ENCODE data around the gene RGS17.

RGS17 gene

GRCh38 chr6:153058909-153059308 lies 72.2 kb downstream of the RGS17 start:
- CTCF ChIA-PET = interaction anchor here (0.6 to 1.5 kb wide), 2 partner anchors 254 to 732 kb away, joined by 3 to 5 read pairs; no protein-coding TSS in a partner anchor
- no peaks in the 10 kb centered on the region for H3K36me3 ChIP-seq (ENCODE audit: control insufficient read depth in 4 of 4, insufficient read depth in 4 of 4, low read length in 3 of 4)
- POLR2A ChIA-PET = no interaction called here
- H3K4me3 ChIP-seq (ENCODE audit: control insufficient read depth in 1 of 7, extremely low read depth in 1 of 7, insufficient read depth in 4 of 7, low read depth in 2 of 7, low read length in 6 of 7) = no peak overlapping the region
- no peaks in the 10 kb centered on the region for H3K4me1 ChIP-seq (ENCODE audit: control extremely low read depth in 1 of 4, control insufficient read depth in 4 of 4, insufficient read depth in 4 of 4, low read length in 3 of 4)
- H3K27me3 ChIP-seq (replicated peaks in 2 of 5; ENCODE audit: control insufficient read depth in 4 of 5, insufficient read depth in 5 of 5, low read length in 4 of 5) = peaks cover 0 to 2% (median 0%) of the 10 kb centered on the region in 5 experiments
- peak in 2 of 3 donors; percentile 11 to 20 for DNase-seq
- WGBS (ENCODE audit: insufficient coverage) = 72% methylated on average over 3 of the region's 4 CpGs
- H3K9me3 ChIP-seq (ENCODE audit: control extremely low read depth in 1 of 5, control insufficient read depth in 4 of 5, insufficient read depth in 2 of 5, low read depth in 1 of 5, low read length in 4 of 5) = peaks cover 0 to 4% (median 3%) of the 10 kb centered on the region in 5 experiments
- no peak overlapping the region for H3K27ac ChIP-seq (ENCODE audit: insufficient read depth in 1 of 2, low read depth in 1 of 2, low read length in 2 of 2, poor library complexity in 1 of 2, severe bottlenecking in 2 of 2)

DNA sequence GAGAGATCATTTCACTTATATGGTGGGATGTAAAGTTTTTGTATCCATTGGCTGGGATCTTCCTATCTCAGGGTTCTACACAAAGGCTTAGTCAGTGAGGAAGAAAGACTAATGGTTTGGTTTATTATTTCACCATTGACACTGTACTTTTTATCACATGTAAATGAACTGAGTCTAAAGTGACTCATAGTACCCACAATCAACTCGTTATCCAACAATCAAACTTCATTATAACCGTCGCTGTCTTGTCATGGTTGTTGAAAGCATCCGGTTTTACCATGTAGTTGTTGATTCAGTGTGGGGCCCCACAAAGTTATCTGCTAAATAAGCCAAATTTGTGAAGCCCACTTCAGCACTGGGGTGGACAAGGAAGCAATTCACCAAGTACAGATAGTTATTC lies 72.8 kb downstream of the RGS17 start:
- H3K9me3 ChIP-seq (ENCODE audit: control extremely low read depth in 1 of 5, control insufficient read depth in 4 of 5, insufficient read depth in 2 of 5, low read depth in 1 of 5, low read length in 4 of 5) = peaks cover 0 to 4% (median 3%) of the 10 kb centered on the region in 5 experiments
- no peaks in the 10 kb centered on the region for H3K4me1 ChIP-seq (ENCODE audit: control extremely low read depth in 1 of 4, control insufficient read depth in 4 of 4, insufficient read depth in 4 of 4, low read length in 3 of 4)
- ChIA-PET CTCF (interaction anchor here (0.6 kb wide), 1 partner anchor 732 kb away, joined by 3 read pairs; no protein-coding TSS in a partner anchor), POLR2A (no interaction called here)
- no peak overlapping the region for H3K4me3 ChIP-seq (ENCODE audit: control insufficient read depth in 1 of 7, extremely low read depth in 1 of 7, insufficient read depth in 4 of 7, low read depth in 2 of 7, low read length in 6 of 7)
- no peaks in the 10 kb centered on the region for H3K36me3 ChIP-seq (ENCODE audit: control insufficient read depth in 4 of 4, insufficient read depth in 4 of 4, low read length in 3 of 4)
- no peak overlapping the region for H3K27ac ChIP-seq (ENCODE audit: insufficient read depth in 1 of 2, low read depth in 1 of 2, low read length in 2 of 2, poor library complexity in 1 of 2, severe bottlenecking in 2 of 2)
- peaks cover 0 to 2% (median 0%) of the 10 kb centered on the region in 5 experiments for H3K27me3 ChIP-seq (replicated peaks in 2 of 5; ENCODE audit: control insufficient read depth in 4 of 5, insufficient read depth in 5 of 5, low read length in 4 of 5)
- WGBS (ENCODE audit: insufficient coverage) = no CpG with 5 or more reads among the region's 4 CpGs
- peak in 1 of 3 donors; percentile 1 for DNase-seq

- ChIA-PET CTCF (no interaction called here), POLR2A (no interaction called here)
- 92% methylated on average over 2 of the region's 2 CpGs for WGBS (ENCODE audit: insufficient coverage)
- H3K9me3 ChIP-seq (ENCODE audit: control extremely low read depth in 1 of 5, control insufficient read depth in 4 of 5, insufficient read depth in 2 of 5, low read depth in 1 of 5, low read length in 4 of 5) = peaks cover 0 to 3% (median 0%) of the 10 kb centered on the region in 5 experiments
- H3K27me3 ChIP-seq (replicated peaks in 2 of 5; ENCODE audit: control insufficient read depth in 4 of 5, insufficient read depth in 5 of 5, low read length in 4 of 5) = peaks cover 0 to 2% (median 0%) of the 10 kb centered on the region in 5 experiments
- DNase-seq = no peak
- no peaks in the 10 kb centered on the region for H3K36me3 ChIP-seq (ENCODE audit: control insufficient read depth in 4 of 4, insufficient read depth in 4 of 4, low read length in 3 of 4)
- H3K4me3 ChIP-seq (ENCODE audit: control insufficient read depth in 1 of 7, extremely low read depth in 1 of 7, insufficient read depth in 4 of 7, low read depth in 2 of 7, low read length in 6 of 7) = no peak overlapping the region
- no peak overlapping the region for H3K27ac ChIP-seq (ENCODE audit: insufficient read depth in 1 of 2, low read depth in 1 of 2, low read length in 2 of 2, poor library complexity in 1 of 2, severe bottlenecking in 2 of 2)
- H3K4me1 ChIP-seq (ENCODE audit: control extremely low read depth in 1 of 4, control insufficient read depth in 4 of 4, insufficient read depth in 4 of 4, low read length in 3 of 4) = no peaks in the 10 kb centered on the region
Observed at GRCh38 chr6:153056308-153056707, 74.8 kb downstream of the RGS17 start.

DNA sequence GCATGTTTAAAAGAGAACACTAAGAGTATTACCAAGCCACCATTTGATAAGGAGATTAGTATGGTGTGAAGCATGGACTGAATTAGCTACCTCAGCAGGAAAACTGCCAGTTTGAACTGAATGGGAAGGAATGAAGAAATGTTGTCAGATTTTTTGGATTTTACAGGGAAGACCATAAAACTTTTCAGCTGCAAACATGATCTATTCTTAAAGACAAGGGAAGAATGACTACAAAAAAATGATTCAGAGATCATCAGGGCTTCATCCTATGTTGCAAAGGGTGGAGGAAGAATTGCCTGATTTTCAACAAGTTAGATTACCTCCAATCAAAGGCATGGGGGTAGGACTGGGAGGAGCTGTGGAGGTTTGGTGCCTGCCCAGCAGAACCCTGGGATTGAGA lies 79.3 kb downstream of the RGS17 start:
- DNase-seq = no peak
- H3K36me3 ChIP-seq (ENCODE audit: control insufficient read depth in 4 of 4, insufficient read depth in 4 of 4, low read length in 3 of 4) = no peaks in the 10 kb centered on the region
- no peak overlapping the region for H3K4me3 ChIP-seq (ENCODE audit: control insufficient read depth in 1 of 7, extremely low read depth in 1 of 7, insufficient read depth in 4 of 7, low read depth in 2 of 7, low read length in 6 of 7)
- H3K27ac ChIP-seq (ENCODE audit: insufficient read depth in 1 of 2, low read depth in 1 of 2, low read length in 2 of 2, poor library complexity in 1 of 2, severe bottlenecking in 2 of 2) = no peak overlapping the region
- no peaks in the 10 kb centered on the region for H3K4me1 ChIP-seq (ENCODE audit: control extremely low read depth in 1 of 4, control insufficient read depth in 4 of 4, insufficient read depth in 4 of 4, low read length in 3 of 4)
- H3K27me3 ChIP-seq (replicated peaks in 2 of 5; ENCODE audit: control insufficient read depth in 4 of 5, insufficient read depth in 5 of 5, low read length in 4 of 5) = no peaks in the 10 kb centered on the region
- CTCF ChIA-PET = interaction anchor here (1.4 kb wide), 2 partner anchors 12 to 16 kb away, joined by 3 to 4 read pairs; no protein-coding TSS in a partner anchor
- H3K9me3 ChIP-seq (ENCODE audit: control extremely low read depth in 1 of 5, control insufficient read depth in 4 of 5, insufficient read depth in 2 of 5, low read depth in 1 of 5, low read length in 4 of 5) = peaks cover 0 to 8% (median 0%) of the 10 kb centered on the region in 5 experiments
- POLR2A ChIA-PET = no interaction called here

DNA sequence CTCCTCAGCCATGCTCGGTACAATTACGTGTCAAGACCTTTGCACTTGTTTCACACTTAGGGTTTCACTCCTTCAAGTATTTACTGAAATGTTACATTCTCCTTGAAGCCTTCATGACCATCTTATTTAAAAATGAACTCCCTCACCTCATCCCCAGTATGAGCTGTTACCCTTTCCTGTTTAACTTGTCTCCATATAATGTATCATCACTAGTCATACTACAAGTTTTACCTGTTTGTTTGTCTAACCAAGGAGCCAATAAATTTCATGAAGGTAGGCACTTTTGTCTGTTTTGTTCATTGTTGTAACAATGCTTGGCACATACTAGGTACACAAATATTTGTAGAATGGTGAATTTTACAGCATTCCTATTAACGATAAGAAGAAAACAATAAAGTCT lies 82.5 kb downstream of the RGS17 start:
- CTCF ChIA-PET = no interaction called here
- Histone ChIP-seq H3K27ac (ENCODE audit: insufficient read depth in 1 of 2, low read depth in 1 of 2, low read length in 2 of 2, poor library complexity in 1 of 2, severe bottlenecking in 2 of 2) (no peak overlapping the region), H3K4me3 (ENCODE audit: control insufficient read depth in 1 of 7, extremely low read depth in 1 of 7, insufficient read depth in 4 of 7, low read depth in 2 of 7, low read length in 6 of 7) (no peak overlapping the region), H3K27me3 (replicated peaks in 2 of 5; ENCODE audit: control insufficient read depth in 4 of 5, insufficient read depth in 5 of 5, low read length in 4 of 5) (no peaks in the 10 kb centered on the region), H3K36me3 (ENCODE audit: control insufficient read depth in 4 of 4, insufficient read depth in 4 of 4, low read length in 3 of 4) (no peaks in the 10 kb centered on the region), H3K9me3 (ENCODE audit: control extremely low read depth in 1 of 5, control insufficient read depth in 4 of 5, insufficient read depth in 2 of 5, low read depth in 1 of 5, low read length in 4 of 5) (peaks cover 0 to 8% (median 0%) of the 10 kb centered on the region in 5 experiments), H3K4me1 (ENCODE audit: control extremely low read depth in 1 of 4, control insufficient read depth in 4 of 4, insufficient read depth in 4 of 4, low read length in 3 of 4) (no peaks in the 10 kb centered on the region)
- DNase-seq = no peak
- POLR2A ChIA-PET = no interaction called here
- WGBS (ENCODE audit: insufficient coverage) = 94% methylated on average over 2 of the region's 3 CpGs

DNA sequence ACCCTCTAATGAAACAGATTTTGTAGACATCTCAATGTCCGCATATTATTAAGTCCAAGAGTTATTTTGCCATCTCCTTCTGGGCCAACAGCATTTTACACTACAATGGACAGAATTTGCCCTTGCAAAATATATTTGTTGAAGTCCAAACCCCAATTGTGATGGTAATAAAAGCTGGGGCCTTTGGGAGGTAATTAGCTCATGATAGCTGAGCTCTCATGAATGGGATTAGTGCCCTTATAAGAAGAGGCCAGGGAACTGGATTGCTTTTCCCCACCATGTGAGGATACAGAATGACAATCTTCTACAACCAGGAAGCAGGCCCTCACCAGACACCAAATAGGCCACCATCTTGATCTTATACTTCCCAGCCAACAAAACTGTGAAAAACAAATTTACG lies 83.7 kb downstream of the RGS17 start:
- CTCF ChIA-PET = interaction anchor here (0.6 kb wide), 1 partner anchor 15 kb away, joined by 3 read pairs; no protein-coding TSS in a partner anchor
- H3K9me3 ChIP-seq (ENCODE audit: control extremely low read depth in 1 of 5, control insufficient read depth in 4 of 5, insufficient read depth in 2 of 5, low read depth in 1 of 5, low read length in 4 of 5) = peaks cover 0 to 8% (median 0%) of the 10 kb centered on the region in 5 experiments
- no peaks in the 10 kb centered on the region for H3K36me3 ChIP-seq (ENCODE audit: control insufficient read depth in 4 of 4, insufficient read depth in 4 of 4, low read length in 3 of 4)
- POLR2A ChIA-PET = no interaction called here
- 100% methylated on average over 1 of the region's 2 CpGs for WGBS (ENCODE audit: insufficient coverage)
- no peak overlapping the region for H3K4me3 ChIP-seq (ENCODE audit: control insufficient read depth in 1 of 7, extremely low read depth in 1 of 7, insufficient read depth in 4 of 7, low read depth in 2 of 7, low read length in 6 of 7)
- no peak for DNase-seq
- H3K27ac ChIP-seq (ENCODE audit: insufficient read depth in 1 of 2, low read depth in 1 of 2, low read length in 2 of 2, poor library complexity in 1 of 2, severe bottlenecking in 2 of 2) = no peak overlapping the region
- H3K4me1 ChIP-seq (ENCODE audit: control extremely low read depth in 1 of 4, control insufficient read depth in 4 of 4, insufficient read depth in 4 of 4, low read length in 3 of 4) = no peaks in the 10 kb centered on the region
- H3K27me3 ChIP-seq (replicated peaks in 2 of 5; ENCODE audit: control insufficient read depth in 4 of 5, insufficient read depth in 5 of 5, low read length in 4 of 5) = no peaks in the 10 kb centered on the region

GRCh38 chr6:153045271-153045670 lies 85.8 kb downstream of the RGS17 start:
- CTCF ChIA-PET = no interaction called here
- Histone ChIP-seq H3K27me3 (replicated peaks in 2 of 5; ENCODE audit: control insufficient read depth in 4 of 5, insufficient read depth in 5 of 5, low read length in 4 of 5) (no peaks in the 10 kb centered on the region), H3K4me3 (ENCODE audit: control insufficient read depth in 1 of 7, extremely low read depth in 1 of 7, insufficient read depth in 4 of 7, low read depth in 2 of 7, low read length in 6 of 7) (no peak overlapping the region), H3K36me3 (ENCODE audit: control insufficient read depth in 4 of 4, insufficient read depth in 4 of 4, low read length in 3 of 4) (no peaks in the 10 kb centered on the region), H3K4me1 (ENCODE audit: control extremely low read depth in 1 of 4, control insufficient read depth in 4 of 4, insufficient read depth in 4 of 4, low read length in 3 of 4) (no peaks in the 10 kb centered on the region), H3K27ac (ENCODE audit: insufficient read depth in 1 of 2, low read depth in 1 of 2, low read length in 2 of 2, poor library complexity in 1 of 2, severe bottlenecking in 2 of 2) (no peak overlapping the region), H3K9me3 (ENCODE audit: control extremely low read depth in 1 of 5, control insufficient read depth in 4 of 5, insufficient read depth in 2 of 5, low read depth in 1 of 5, low read length in 4 of 5) (no peaks in the 10 kb centered on the region)
- POLR2A ChIA-PET = no interaction called here
- no peak for DNase-seq
